Superior temporal gyrus (tissue), 1 donor: Measurements from ENCODE around the gene WHRN.
A peak's percentile ranks its signal among the peaks of the same experiment; 100 is the strongest.

Source experiments
- DNase-seq: peaks from one replicate; pipeline ENCODE4 v3.0.0-alpha.2; 2016; ENCODE audit errors: extremely low spot score

Gene WHRN

GRCh38 chr9:114382699-114383520 is 122.4 kb downstream of the WHRN start:
- peak; percentile 22 for DNase-seq

DNA sequence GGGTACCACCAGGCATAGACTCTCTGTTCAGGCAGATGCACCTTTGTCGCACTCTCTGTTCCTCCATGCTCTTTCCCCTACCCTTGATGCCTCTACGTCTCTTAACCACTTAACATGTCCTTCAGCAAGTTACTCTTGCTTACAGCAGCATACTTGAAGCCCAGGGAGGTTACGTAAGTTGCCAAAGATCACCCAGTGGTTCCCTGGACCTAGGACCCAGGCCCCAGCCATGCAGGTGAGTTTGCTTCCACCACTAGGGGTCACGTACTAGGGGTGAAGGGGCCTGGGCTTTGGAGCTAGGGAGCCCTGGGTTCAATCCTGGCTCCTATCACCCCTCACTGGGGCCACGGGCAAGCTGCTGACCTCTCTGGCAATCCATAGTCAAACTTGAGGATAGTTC is 126.4 kb downstream of the WHRN start:
- no peak for DNase-seq

- no peak for DNase-seq
These were observed 127.3 kb downstream of the WHRN start for GRCh38 chr9:114378016-114378415.

- no peak for DNase-seq
These were observed 128.5 kb downstream of the WHRN start for GRCh38 chr9:114376586-114377445.

DNA sequence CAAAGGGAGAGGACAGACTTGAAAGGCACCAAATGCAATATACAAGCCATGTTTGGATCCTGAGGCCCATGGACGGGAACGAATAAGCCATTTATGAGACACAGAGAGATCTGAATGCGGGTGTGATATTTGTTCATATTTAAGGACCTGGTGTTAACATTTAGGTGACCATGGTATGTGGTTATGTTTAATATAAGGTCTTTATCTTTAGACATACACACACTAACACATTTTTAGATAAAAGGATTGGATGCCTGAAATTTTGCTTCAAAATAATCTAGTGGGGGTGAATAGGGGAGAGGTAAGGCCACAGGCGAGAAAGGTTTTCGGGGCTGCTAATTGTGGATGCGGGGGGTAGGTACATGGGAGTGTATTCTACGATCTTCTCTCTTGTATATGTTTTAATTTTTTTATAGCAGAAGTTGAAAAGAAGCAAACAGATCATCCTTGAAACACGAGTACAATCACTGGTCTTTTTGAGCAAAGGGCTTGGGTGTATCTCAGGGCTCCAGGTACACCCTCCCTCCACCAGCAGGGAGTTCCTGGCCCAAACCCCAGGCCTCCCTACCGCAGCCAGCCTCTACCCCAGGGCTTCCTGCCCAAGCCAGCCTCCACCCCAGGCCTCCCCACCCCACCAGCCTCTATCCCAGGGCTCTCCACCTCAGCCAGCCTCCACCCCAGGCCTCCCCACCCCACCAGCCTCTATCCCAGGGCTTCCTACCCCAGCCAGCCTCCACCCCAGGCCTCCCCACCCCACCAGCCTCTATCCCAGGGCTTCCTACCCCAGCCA is 129.7 kb downstream of the WHRN start:
- no peak for DNase-seq

GRCh38 chr9:114374936-114375335 is 130.3 kb downstream of the WHRN start:
- no peak for DNase-seq

DNA sequence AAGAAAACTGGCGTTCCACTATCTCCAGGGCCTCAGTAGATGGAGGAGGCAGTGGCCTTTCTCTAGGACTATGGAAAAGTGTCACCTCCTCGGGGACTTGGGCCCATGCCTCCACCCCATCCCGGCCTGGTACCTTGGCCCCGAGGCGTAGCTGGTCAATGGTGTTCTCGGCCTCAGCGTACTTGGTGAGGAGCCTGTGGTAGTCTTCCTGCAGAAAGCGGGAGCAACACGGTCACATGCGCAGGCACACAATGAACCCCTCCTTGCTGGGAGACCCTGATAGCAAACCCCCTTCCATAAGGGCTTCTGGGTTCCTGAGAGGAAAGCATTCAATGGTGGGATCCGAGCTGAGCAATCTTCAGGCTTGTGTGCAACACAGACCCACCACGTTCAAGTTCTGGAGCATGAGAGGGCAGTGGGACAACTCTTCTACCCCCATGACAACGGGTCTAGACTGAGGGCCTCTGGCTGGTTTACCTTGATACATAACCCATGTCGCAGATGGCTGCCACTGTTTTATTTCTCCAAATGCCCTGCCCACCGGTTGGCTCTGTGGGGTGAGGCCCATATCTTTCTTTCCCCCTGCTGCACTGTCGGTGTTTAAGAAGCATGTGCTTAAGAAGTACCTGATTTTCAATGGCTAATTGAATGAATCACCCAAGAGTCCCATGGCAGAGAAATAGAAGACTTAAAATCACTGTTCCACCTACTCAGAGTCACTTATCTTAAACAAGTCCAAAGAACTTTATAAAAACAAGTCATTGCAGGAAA is 131.1 kb downstream of the WHRN start:
- no peak for DNase-seq

DNA sequence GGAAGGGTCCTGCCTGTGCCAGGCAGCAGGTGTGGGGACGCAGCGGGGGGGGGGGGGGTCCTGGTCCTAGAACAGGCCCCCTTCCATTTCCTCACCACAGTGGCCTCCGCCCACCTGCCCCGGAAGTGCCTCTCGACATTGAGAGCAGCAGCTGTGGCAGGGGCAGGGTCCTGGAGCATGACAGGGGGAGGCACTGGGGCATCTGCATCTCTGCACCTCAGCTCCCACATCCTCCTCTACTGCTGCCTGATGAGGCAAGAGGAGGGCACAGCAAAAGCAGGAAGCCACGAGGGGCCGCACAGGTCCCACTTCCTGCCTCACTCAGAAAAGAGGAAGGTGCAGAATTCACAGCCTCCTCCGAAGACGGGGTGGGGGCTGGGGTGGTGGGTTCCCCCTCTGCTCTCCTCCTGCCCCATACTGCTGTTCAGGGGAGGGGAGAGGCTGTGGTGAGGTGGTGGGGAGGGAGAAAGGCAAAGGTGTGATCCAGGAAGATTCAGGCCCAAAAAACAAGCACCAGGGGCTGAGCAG is 132.3 kb downstream of the WHRN start:
- DNase-seq, result no peak

DNA sequence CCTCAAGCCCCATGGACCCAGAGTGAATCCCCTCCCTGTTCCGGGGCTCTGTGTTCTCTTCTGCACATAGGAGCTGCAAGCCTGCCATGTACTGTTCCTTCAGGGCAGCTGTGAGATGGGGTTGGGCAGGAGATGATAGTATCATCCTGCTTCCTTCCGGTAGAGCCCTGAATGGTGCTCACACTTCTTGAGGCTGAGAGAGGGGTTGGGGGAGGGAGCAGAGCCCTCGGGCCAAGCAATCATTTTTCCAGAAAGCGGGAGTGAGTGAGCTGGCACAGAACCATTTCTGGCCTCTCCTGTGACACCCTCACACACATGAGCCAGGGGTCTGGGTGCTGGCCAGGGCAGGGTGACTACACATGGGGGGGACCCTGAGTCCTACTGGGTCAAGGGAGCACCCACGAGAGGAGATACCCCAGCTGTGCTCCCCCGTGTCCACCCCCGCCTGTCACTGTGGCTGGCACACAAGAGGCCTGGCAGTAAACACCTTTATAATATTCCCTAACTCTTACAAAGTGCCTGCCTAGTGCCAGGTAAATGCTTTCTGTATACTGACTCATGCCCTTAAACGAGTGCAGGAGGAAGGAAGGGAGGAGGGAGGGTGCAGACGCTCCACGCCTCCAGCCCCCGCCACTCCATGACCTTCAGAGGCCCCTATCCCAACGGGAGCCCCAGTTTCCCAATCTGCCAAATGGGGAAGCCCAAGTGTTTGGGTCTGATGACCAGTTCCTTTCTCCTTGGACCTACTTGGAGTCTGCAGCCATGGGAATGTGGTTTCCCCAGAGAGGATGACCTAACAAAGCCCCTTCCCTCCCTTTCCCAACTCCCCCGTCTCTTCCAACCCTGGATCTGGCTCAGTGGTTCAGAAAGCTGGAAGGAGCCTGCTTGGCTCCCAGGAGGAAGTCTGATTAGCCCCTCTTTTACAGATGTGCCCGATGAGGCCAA is 133.0 kb downstream of the WHRN start:
- DNase-seq, result no peak

GRCh38 chr9:114371343-114371944 is 133.8 kb downstream of the WHRN start:
- DNase-seq, result no peak

DNA sequence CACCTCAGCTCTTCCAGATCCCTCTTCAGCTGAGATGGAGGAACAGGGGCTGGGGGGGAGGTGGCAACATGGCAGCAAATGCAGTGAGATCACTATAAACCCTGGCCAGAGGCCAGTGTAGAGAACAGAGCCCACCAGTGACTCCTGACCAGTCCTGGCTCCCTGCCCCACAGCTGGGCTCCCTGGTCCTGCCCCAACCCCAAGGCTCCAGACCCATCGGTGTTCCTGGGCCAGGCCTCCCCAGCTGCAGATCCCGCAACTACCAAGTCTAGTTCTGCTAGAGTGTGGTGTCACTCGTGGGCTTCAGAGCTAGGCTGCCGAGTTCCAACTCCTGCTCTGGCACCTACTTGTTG is 134.3 kb downstream of the WHRN start:
- peak; percentile 91 for DNase-seq

DNA sequence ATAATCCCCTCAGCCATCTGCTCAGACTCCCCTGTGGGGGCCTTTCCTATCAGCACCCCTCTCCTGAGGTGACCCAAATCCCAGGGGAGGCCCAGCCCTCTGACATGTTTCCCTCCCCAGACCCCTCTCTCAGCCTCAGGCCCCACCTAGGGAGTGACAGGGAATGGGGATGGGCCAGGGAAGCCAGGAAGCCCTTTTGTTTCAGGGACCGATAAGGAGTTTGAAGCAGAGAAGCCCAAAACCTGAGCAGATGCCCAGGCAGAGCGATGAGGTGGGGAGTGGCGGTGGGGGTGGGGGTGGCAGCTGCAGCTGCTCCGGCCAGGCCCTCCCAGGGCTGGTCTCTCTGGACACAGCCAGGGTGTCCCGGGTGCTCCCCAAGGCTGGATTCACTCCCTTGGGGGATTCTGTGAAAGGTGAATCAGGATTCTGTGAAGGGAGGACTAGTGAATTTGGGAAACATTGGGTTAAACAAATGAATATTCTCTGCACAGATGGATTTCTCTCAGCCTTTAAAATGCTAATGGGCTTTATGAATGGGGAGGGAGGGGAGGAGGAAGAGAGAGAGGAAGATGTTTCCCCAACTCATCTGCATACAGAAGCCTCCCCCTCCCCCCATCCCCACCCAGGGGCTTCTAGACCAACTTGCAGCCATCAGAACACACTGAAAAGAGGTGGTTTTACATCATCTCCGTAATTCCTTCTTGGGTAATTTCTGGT is 134.9 kb downstream of the WHRN start:
- DNase-seq, result peak; percentile 69

DNA sequence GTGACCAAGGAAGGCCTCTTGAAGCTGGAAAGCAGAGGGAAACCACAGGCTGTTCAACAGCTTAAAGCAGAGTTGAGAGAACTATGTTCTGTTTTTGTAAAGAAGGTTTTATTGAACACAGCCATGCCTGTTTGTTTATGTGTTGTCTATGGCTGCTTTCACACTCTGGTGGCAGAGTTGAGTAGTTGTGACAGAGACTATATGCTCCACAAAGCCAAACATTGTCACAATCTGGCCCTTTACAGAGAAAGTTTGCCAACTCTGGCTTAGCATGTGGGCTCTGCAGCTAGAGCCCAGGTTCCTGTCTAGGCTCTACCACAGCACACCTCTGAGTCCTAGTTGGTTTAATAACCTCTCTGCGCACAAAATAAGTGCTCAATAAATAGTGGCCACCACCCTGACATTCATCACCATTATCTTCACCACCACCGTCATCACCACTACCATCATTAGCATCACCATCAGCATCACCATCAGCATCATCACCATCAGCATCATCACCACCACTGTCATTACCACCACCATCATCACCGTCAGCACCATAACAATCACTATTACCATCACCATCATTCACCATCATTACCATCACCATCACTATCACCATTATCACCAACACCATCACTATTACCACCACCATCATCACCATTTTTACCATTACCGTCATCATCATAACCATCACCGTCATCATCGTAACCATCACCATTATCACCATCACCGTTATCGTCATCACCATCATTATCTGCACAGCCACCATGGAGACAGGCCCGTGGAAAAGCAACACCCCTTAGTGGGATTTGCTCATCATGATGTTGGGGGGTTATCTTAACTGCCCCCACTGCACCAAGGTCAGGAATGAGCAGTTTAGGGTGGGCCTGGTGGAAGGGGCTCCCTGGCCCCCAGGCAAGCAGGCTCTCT is 135.8 kb downstream of the WHRN start:
- DNase-seq, result peak; percentile 25

- no peak for DNase-seq
These were observed 137.3 kb downstream of the WHRN start for GRCh38 chr9:114367772-114368569.

DNA sequence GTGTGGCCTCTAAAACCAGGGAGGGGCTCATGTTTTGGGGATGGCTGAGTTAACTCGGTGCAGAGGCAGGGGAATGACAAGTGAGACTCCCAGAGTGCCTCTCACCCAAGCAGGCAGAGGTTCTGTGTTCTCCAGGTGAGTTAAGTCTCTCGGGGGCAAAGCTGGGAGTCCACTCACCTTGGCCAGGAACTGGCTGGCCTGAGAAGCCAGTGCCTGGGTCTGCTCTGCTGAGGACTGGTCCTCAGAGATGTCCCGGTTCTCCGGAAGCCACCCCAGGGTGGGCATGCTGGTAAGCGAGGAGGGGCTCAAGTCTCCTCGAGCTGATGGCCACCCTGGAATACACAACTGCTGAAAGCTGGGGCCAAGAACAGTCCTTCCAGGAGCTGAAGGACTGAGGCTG is 137.9 kb downstream of the WHRN start:
- no peak for DNase-seq

GRCh38 chr9:114366334-114367128 is 138.7 kb downstream of the WHRN start:
- no peak for DNase-seq
